Brain pericyte (primary cell): ENCODE data around the gene CNN3.

ENCODE experiments used
- DNase-seq: peaks from one replicate; pipeline ENCODE4 v3.0.0-alpha.2; 2012; ENCODE audit warnings: low read depth, low spot score

The CNN3 gene

GRCh38 chr1:94856004-94856403, 70.9 kb downstream of the CNN3 start:
- DNase-seq = no peak

DNA sequence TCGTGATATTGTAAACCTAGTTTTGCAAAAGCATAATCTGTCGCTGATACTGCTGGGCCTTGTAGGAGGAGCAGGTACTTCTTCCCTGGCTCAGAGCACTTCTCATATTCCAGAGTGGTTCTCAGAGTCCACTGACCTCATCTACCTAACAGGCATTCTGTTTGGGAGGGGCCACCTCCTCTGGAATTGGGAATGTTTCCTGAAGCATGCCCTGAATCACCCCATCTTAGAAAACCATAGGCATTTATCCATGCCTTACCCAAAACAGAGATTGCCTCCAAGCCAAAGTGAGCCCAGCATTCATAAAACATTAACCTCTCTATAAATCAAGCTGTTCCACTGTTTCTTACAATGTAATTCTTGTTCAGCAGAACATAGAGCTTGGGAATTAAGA, 71.6 kb downstream of the CNN3 start:
- DNase-seq = no peak

- DNase-seq = peak; percentile 67
Observed at GRCh38 chr1:94854458-94855306, 72.2 kb downstream of the CNN3 start.

DNA sequence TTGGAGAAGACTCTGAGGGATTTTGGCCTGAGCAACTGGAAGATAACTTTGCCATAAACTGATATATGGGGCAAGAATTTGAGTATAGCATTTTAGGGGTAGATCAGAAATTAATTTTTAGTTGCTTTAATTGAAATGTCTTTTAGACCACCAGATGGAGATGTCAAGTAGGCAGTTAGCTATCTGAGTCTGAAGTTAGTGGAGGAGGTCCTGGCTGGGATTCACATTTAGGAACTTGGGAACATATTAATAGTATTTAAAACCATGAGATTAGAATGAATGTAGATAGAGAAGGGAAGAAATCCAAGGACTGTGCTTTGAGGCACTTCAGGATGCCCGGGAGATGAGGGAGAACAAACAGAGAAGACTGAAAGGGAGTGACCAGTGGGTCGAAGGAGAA, 74.1 kb downstream of the CNN3 start:
- no peak for DNase-seq

DNA sequence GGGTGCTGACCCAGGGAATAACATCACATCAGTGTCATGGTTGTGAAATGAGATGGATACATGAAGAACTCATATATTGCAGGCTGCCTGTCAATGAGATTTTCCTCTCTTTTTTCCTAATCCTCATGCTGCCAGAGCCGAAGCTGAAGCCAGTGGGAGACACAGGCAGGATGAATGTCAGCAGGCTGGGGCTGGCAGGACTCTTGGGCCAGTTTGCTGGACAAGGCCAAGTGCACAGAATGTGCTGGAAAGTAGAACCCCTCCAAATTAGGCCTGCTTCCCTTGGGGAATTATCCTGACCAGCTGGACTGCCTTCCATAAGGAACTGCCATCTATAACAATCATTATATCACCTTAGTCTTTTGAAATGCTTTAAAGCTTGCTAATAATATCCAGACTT, 75.3 kb downstream of the CNN3 start:
- DNase-seq = no peak
